DMS79 (cell line): Measurements from ENCODE around the gene TBXA2R.
"Not testable (repeated sequence)": the region's sequence is repeated elsewhere in the genome, so short reads cannot be mapped to it uniquely, and the experiment has no call there.

Experiments
- DNase-seq: peaks from one replicate; lab custom pipeline; 2025; lab: John Stamatoyannopoulos, UW

Gene TBXA2R

GRCh38 chr19:3606690-3607289, at the start of gene TBXA2R:
TBXA2R (minus strand) TSS chr19:3606875; CDS start chr19:3600634, 6,241 bp downstream.
- no peak for DNase-seq

- DNase-seq: no peak
Observed at GRCh38 chr19:3656073-3656746, 49.5 kb upstream of the TBXA2R start.

GRCh38 chr19:3655402-3656072, 48.9 kb upstream of the TBXA2R start:
- no peak for DNase-seq

- DNase-seq: no peak
Observed at GRCh38 chr19:3653865-3654513, 47.3 kb upstream of the TBXA2R start.

- DNase-seq: no peak
Observed at GRCh38 chr19:3653081-3653795, 46.6 kb upstream of the TBXA2R start.

GRCh38 chr19:3652422-3652821, 45.7 kb upstream of the TBXA2R start:
- no peak for DNase-seq

- DNase-seq: no peak
Observed at GRCh38 chr19:3651684-3652083, 45.0 kb upstream of the TBXA2R start.

GRCh38 chr19:3649888-3650287, 43.2 kb upstream of the TBXA2R start:
- no peak for DNase-seq

GRCh38 chr19:3648037-3648905, 41.6 kb upstream of the TBXA2R start:
- DNase-seq: no peak

- DNase-seq: not testable (repeated sequence)
Observed at GRCh38 chr19:3647102-3647501, 40.4 kb upstream of the TBXA2R start.

GRCh38 chr19:3646336-3647092, 39.8 kb upstream of the TBXA2R start:
- no peak for DNase-seq

- no peak for DNase-seq
Observed at GRCh38 chr19:3645726-3646125, 39.1 kb upstream of the TBXA2R start.

- no peak for DNase-seq
Observed at GRCh38 chr19:3645067-3645396, 38.4 kb upstream of the TBXA2R start.

GRCh38 chr19:3644351-3645066, 37.8 kb upstream of the TBXA2R start:
- no peak for DNase-seq

- no peak for DNase-seq
Observed at GRCh38 chr19:3643674-3644313, 37.1 kb upstream of the TBXA2R start.

- DNase-seq: no peak
Observed at GRCh38 chr19:3642987-3643673, 36.5 kb upstream of the TBXA2R start.

GRCh38 chr19:3642296-3642695, 35.6 kb upstream of the TBXA2R start:
- no peak for DNase-seq

- DNase-seq: no peak
Observed at GRCh38 chr19:3641515-3642269, 35.0 kb upstream of the TBXA2R start.
